NCI-H1417 treated with DMSO at 0.1 percent for 48 hours (cell line): ENCODE results near the gene SLC35E3.
A peak's percentile ranks its signal among the peaks of the same experiment; 100 is the strongest.

Source experiments
- DNase-seq: peaks from one replicate; lab custom pipeline; 2025; lab: John Stamatoyannopoulos, UW

The SLC35E3 gene

DNA sequence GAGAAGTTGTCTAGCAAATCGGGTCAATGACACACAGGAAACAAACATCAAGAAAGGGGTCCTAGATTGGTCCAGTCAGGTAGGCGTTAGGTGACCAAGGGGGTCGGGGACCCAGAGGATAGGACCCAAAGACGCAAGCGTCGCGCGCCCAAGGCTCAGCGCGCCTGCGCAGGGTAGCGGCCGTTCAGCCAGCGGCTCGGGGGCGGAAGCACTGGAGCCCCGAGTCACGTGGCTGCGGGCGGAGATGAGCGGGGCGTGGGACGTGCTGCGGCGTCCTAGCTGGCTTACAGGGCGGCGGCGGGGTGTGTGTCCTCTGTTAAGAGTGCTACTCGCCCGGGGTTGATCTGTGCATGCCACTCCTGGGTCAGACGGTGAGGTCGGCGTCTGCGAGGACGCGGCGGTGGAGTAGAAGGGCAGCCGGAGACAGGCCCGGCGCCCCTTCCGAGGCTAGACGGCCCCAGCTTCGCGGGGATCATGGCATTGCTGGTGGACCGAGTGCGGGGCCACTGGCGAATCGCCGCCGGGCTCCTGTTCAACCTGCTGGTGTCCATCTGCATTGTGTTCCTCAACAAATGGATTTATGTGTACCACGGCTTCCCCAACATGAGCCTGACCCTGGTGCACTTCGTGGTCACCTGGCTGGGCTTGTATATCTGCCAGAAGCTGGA lies at the start of gene SLC35E3:
Gene SLC35E3 (plus strand): TSS at position 273 of the 668 bp plus-strand sequence. CDS start 202 bp downstream, at position 475.
- peak; percentile 66 for DNase-seq

DNA sequence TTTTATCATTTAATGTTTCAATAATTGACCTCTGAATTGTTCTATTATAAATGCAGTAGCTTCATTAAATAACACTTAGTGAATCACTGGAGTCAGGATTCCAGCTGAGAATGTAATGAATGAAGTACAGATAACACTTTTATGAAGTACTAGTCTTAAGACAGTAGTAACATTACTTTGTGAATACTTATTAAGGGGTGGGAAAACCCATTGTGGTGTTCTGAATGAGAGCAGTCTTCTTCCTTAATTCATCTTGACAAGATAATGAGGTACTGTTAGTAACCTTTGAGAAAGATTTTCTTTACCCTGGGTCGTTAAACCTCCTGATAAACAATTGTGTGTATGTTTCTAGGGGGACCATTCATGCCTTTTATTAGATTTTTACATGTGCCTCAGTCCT lies 46.5 kb upstream of the SLC35E3 start:
- no peak for DNase-seq

DNA sequence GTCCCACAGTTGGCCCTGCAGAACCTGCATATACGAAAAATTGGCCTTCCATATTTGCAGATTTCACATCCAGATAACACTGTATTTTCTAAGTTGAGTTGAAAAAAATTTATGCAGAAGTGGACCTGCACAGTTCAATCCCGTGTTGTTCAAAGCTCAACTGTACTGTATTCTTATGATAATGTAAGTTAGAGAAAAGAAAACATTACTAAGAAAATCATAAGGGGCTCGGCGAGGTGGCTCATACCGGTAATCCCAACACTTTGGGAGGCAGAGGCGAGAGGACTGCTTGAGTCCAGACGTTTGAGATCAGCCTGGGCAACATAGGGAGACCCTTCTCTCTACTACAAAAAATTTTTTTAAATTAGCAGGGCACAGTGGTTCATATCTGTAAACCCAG lies 18.2 kb upstream of the SLC35E3 start:
- DNase-seq, result no peak

DNA sequence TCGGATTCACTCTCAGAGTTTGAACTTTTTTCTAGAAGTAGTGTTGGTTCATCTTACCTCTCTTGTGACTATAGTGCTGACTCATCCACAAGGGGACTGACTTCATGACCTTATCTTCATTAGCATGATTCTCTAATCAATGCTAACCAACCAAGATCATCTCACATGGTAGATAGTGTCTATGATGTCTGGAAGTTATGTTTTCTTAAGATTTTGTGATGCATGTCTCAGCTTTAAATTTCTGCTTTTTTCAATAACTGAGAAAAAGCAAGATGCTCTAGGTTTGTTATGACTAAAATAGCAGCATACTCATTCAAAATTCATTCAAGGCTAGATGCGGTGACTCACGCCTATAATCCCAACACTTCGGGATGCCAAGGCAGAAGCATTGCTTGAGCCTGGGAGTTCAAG lies 12.3 kb upstream of the SLC35E3 start:
- no peak for DNase-seq

DNA sequence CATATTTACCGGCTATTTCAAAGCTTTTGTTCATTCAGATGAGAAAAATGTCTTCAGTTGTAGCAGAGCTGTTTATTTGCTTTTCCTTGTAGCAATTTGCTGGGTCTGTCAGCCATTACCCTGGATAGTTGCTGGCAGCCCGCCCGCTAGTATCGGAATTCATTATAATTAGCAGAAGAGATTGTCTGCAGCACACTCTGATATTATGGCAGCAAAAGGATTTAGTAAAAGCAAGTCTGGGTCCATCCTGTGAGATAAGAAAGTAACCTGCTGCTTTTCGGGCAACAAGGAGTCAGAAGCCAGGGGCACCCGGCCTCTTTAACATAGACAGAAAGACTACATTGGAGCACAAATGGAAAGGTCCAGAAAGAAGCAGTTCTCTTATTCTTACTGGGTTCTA lies 6.1 kb upstream of the SLC35E3 start:
- DNase-seq, result no peak

DNA sequence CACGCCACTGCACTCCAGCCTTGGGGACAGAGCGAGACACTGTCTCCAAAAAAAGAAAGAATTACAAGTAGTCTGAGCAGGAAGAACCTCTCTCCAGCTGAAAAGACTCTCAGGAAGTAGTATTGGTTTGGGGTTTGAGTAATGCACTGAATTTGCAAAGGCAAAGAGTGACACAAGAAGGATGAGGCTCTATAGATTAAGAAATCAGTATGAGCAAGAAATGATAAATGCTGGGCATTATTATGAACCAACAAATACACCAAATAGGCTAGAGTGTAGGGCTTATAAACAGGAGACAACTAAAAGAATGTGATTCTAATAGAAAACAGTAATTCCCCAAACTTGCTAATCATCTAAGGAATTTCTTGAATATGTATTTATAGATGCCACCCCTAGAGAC lies 2.6 kb upstream of the SLC35E3 start:
- no peak for DNase-seq

DNA sequence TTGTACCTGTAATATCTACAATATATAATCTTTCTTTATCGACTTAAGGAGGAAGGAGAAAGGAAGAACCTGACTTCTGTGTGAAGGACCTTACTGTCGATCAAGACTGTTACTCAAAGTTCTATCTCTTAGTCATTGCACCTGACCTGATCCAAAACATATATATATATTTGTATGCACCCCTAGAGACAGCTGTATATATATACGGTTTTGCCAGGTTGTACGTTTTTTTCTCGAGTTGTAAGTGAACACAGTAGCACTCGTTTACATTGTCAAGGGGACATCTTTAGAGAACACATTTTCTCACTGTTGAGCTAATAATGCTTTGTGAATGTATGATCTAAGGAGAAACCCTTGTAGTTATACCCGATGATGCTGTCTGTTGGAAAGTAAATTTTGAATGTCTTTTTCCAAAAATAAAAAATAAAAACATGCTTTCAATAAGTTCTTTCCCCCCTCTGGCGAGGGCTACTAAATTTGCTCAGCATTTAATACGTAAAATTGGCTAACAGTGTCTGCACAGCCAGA lies 536 bp upstream of the SLC35E3 start:
- no peak for DNase-seq

DNA sequence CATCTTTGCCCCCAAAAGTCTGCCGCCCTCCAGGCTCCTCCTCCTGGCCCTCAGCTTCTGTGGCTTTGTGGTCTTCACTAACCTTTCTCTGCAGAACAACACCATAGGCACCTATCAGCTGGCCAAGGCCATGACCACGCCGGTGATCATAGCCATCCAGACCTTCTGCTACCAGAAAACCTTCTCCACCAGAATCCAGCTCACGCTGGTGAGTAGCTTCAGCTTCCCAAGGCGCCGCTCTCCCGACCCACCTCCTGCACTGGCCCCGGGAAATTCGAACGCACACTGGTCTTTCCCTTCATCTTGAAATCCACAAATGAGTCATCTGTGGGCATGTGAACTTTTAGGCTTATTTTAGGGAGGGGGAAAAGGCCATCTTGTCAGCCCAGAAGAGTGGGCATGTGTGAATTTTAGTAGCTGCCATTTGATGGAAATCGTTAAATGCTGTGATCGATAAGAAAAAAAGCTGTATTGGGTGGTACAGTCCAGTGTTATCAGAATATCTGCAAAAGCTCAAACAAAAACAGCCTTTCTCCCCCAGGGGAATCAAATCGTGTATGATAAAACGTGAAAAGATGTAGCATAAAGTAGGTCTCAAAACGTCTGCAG lies 700 bp downstream of the SLC35E3 start:
- DNase-seq, result peak; percentile 30

DNA sequence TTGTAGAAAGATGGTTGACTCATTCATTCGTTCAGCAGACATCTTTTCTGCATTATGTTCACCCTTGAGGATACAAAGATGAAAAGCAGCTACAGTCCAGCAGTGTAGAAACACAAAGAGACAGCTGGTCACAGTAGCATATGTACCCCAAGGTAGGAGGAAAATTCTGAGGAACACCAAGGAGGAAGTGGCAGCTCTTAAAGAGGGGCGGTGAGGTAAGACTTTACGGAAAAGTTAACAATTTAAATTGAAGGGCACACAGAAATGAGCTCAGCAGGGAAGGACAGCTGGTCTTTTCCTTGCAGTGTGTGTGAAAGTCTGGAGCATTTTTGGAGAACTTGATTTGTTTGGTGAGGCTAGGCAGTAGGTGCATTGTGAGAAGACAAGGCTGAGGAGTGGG lies 3.5 kb downstream of the SLC35E3 start:
- no peak for DNase-seq

DNA sequence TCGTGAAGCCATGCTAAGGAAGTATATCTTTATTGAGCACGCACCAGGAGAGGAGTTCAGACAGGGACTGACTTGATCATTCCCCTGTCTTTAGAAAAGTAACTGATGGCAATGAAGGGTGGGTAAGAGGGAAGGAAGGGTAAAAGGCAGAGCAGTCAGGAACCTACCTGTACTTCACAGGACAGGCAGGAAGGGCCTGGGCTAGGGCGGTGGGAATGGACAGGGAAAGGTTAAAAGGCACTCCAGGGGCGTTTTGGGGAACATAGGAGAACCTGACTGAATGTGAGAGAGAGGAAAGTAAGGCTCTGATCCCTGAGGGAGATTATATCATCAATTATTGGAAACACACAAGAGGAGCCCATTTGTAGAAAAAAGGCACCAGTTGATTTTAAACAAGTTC lies 3.9 kb downstream of the SLC35E3 start:
- DNase-seq, result no peak

DNA sequence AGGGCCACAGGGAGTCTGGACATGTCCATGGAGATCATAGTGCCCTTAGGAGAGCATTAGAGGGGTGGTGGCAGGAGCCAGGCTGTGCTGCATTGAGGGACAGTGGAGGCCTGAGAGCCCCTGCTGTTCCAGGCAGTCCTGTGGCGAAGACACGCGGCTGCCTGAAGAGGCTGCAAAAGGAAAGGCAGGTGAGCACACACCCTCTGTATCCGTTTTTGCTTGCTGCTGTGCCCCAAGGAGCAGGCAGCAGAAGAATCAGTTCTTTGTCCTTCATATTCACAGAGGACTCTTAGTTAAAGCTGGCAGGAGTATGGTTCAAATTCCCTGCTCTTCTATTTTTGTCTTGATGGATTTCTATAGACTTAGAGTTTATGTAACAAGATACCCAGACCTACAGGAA lies 4.5 kb downstream of the SLC35E3 start:
- DNase-seq, result no peak

DNA sequence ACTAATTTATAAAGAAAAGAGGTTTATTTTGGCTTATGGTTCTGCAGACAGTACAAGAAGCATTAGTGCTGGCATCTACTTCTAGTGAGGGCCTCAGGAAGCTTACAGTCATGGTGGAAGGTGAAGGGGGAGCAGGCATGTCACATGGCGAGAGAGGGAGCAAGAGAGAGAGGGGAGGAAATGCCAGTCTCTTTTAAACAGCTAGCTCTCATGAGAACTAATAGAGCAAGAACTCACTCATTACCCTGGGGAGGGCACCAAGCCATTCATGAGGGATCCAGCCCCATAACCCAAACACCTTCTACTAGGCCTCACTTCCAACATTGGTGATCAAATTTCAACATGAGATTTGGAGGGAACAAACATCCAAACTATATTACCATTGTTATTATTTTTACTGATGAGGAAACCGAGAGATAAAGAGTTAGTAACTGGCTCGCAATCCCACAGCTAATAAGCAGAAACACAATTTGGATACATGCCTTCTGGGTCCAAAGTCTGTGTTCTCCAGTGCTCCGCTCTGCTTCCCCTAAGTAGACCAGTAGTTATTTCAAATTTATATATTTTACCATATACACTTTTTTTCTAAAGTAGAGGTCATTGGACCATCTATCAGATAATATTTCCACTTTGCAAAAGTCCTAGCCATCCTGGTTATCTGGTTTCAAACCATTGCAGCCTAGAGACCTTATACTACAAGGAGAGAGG lies 9.7 kb downstream of the SLC35E3 start:
- no peak for DNase-seq

DNA sequence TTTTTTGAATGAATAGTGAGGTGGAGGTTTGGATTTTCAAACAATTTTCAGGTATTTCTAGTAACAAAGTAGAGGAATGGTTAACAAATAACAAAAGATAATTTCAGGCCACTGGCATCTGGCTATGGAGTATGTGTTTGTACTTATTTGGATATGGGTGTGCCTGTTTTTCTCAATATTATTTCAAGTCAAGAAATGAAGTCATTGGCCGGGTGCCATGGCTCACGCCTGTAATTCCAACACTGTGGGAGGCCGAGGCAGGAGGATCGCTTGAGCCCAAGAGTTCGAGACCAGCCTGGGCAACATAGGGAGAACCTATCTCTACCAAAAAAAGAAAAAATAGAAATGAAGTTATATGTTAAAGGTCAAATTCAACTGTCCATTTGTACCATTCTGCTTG lies 13.9 kb downstream of the SLC35E3 start:
- no peak for DNase-seq

DNA sequence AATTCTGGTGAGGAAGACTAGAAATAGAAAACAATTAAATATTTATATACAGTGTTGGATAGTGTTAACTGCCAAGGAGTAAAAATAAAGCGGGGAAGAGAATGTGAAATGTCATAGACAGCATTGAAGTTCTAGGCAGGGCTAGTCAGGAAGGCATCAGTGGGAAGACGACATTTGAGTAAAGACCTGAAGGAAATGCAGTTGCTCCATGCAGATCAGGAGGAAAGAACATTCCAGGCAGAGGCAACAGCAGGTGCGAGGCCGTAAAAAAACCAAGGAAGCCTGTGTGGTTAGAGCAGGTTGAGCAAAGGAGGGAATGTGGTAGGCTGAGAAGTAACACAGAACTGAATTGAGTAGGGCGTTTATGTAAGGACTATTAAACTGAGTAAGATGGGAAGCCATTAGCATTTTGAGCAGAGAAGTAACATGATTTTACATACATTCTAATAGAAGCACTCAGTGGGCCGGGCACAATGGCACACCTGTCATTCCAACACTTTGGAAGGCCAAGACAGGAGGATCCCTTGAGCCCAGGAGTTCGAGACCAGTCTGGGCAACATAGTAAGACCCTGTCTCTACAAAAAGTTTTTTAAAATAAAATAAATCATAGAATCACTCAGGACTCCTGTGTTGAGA lies 14.9 kb downstream of the SLC35E3 start:
- DNase-seq, result no peak

DNA sequence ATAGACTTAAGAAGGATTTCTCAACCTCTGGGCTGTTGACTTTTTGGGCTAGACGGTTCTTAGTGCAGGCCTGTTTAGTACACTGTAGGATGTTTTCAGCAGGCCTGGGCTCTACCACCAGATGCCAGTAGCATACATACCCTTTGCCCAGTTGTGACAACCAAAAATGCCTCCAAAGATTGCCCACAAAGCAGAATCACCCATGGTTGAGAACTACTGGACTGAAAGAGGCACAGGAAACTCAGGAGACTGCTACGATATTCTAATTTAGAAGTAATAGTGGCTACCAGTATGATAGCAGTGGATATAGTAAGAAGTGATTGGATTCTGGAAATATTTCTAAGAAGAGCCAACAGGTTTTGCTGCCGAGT lies 15.5 kb downstream of the SLC35E3 start:
- DNase-seq, result no peak

DNA sequence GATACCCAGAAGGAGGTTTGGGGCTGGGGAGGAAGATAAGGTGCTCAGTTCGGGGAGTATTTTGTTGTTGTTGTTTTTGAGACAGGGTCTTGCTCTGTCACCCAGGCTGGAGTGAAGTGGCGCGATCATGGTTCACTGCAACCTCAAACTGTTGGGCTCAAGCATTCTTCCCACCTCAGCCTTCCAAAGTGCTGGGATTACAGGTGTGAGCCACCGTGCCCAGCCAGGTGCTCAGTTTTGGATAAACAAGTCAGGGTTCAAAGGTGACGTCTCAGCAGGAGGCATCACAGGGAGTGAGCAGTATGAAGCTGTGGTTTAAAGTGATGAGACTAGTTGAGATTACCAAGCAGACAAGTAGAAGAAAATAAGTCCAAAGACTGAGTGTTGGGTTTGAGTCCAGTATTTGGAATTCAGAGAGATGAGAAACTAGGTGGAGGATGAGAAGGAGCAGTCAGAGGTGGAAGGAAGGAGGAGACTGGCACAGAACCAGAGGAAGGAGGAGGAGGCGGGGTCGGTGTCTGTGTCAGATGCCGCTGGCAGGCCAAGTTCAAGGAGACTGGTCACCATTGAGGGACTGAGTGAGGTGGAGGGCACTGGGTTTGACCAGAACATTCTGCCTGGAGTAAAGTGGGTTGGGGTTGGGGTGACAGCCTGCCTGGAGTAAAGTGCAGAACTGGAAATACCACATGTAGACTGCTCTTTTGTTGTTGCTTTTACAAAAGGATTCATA lies 16.1 kb downstream of the SLC35E3 start:
- no peak for DNase-seq

DNA sequence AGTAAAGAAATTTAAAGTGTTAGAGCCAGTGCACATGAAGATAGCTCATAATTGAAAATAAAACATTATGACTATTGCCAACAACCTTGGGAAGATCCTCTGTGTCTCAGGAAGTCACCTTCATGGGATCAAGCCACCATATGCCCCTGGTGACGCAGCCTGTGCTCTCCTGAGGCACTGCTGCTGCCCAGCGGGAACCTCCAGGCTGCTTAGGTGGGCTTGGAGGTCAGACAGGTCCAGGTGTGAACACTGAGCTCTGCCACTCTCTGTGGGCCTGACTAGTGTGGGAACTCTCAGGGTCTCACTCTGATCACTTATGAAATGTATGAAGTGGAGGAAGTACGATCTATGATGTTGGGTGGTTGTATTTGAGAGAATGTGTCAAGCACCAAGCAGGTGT lies 16.7 kb downstream of the SLC35E3 start:
- DNase-seq, result no peak

DNA sequence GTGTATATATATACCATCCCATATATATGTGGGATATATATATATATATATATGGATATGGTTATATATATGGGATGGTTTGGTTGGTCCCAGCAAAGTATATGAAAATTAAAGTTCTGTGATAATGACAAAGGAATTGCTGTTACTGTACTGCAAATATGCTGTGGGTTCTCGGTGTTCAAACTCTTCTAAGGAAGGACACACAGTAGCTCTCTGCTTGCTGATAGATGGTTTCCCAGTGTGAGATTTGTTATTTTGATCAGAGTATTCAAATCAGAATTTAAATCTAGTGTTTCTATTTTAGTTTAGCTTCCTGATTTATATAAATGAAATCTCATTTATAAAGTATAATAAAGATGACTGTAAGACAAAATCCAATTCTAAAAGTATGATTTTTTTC lies 19.7 kb downstream of the SLC35E3 start:
- no peak for DNase-seq

DNA sequence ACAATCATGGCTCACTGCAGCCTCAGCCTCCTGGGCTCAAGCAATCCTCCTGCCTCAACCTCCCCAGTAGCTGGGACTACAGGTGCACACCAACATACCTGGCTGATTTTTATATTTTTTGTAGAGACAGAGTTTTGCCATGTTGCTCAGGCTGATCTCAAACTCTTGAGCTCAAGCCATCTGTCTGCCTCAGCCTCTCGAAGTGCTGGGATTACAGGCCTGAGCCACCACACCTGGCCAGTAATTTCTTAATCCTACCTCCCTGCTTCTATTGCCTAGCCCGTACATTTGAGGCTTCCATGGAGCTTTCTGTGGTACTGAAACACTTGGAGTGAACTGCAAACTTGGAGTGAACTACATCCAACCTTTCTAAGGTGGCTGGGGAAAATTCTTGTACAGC lies 20.7 kb downstream of the SLC35E3 start:
- DNase-seq, result no peak

DNA sequence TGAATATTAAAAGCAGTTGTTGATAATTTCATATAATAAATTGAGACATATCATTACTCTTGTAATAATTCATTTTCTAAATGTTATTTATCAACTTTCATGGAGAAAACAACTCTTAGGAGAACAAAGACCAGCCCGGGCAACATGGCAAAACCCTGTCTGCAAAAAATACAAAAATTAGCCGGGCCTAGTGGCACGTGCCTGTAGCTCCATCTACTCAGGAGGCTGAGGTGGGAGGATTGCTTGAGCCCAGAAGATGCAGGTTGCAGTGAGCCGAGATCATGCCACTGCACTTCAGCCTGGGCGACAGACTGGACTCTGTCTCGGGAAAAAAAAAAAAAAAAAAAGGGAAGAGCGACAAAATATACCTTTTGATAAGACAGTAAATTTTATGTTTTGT lies 21.2 kb downstream of the SLC35E3 start:
- no peak for DNase-seq

DNA sequence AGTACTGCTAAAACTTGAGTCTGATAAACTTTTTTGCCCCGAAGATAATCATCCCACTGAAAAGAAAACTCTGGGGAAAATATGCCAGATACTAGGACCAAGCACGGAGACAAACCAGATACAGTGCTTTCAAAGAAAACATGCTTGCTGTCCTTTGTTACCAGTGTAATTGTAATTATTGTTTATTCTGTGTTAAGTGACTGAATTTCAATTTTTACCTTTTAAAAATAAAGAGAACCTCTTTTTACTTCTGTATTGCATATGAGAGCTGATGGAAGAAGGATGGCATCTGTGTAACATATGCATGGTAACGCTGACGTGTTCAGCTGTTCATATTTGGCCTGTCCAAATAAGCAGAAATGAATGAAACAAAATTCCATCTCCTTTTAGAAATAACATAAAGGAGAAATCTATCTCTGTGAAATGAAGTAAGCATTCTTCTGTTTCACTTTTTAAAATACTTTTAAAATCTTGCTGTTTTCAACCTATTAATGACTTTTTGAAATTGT lies 22.5 kb downstream of the SLC35E3 start:
- DNase-seq, result no peak

DNA sequence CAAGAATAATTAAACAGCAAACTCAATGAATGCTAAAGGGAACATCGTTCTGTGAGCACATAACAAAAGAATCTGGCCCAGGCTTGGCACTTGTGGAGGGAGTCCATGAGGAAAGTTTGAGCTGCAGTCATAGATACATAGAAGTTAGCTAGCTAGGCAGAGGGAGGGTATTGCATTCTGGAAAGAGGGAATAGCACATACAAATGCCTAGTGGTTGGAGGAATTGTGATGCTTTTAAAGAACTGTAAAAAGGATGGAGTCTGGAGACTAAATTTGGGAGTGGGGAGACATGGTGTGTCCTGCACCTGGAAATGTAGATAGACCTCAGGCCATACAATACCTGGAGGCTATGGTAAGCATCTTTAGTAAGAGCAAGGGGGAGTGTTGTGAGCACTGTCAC lies 24.0 kb downstream of the SLC35E3 start:
- no peak for DNase-seq
